D721Med (cell line): ENCODE data around the gene C12orf50.

Experiments
- DNase-seq: peaks from one replicate; pipeline ENCODE4 v3.0.0; 2011; ENCODE audit warnings: low spot score; ENCODE audit not compliant: insufficient read length
- FAIRE-seq: peaks from 2 replicates; lab custom pipeline; 2011; peaks lifted over from hg19 to GRCh38; lab: Jason Lieb, UNC
- CTCF ChIP-seq: IDR thresholded peaks from 2 replicates; pipeline ENCODE4 v1.5.1; 2012; ENCODE audit warnings: mild to moderate bottlenecking, control low read depth; ENCODE audit not compliant: insufficient read depth; ENCODE audit errors: missing control alignments

The C12orf50 gene

GRCh38 chr12:87935216-87935615 lies 94.0 kb downstream of the C12orf50 start:
- no peak for FAIRE-seq
- DNase-seq = no peak
- no peak for TF ChIP-seq CTCF

DNA sequence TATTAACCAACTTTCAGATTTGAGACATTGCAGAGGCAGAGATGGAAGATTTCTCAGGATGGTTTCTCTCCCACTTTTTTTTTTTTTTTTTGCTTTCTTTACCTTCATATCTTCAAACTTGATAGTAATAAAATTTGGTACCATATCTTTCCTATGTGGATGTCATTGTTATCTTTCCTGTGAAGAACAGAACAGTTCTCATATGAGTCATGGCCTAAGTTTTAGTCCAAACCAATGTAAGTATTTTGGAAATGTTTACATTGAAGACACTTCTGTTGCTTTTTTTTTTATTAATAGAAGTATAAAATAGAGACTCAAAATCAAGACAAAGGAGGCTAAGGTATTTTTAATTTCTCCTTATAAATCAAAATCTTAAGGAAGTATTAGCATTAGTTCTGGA lies 95.2 kb downstream of the C12orf50 start:
- no peak for DNase-seq
- TF ChIP-seq CTCF = no peak
- FAIRE-seq = no peak

DNA sequence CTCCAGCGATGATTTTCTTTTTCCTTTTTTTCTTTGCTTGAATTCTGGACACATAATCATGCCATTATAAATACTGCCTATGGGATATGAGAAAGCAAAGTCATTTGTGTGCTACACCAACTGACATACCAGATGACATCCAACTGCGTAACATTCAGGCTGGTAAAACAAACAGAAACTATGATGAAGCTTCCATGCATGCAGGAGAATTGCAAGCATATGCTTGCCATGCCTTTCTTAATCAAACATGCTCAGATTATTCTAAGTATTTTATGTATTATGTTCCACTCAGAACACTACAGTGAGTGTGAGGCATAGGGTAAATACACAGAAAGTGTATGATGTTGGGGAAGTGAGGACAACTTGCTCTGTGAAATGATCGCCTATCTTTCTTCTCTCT lies 97.4 kb downstream of the C12orf50 start:
- TF ChIP-seq CTCF = no peak
- no peak for DNase-seq
- FAIRE-seq = no peak

- no peak for TF ChIP-seq CTCF
- DNase-seq (no peak), FAIRE-seq (no peak)
These were observed 98.6 kb downstream of the C12orf50 start for GRCh38 chr12:87930627-87931026.
